K562 (cell line): Measurements from ENCODE around the gene PIK3R2. TPM values are rescaled to one million over a fixed set of nuclear protein-coding genes. Genes with fewer than 3 reads are reported as not detected.

ENCODE experiments used
- ATAC-seq: fragments of 200-7000 bp; cut with Tn5 transposase; 3 replicates; pipeline ENCODE4 v1.9.1; 2020; ENCODE audit warnings: moderate library complexity
- BruUV-seq: library from RNA; stranded (reverse); fragments of 400-500 nt; replicated peaks from 2 replicates; lab custom pipeline; 2021; lab: Mats Ljungman, UMichigan
- CTCF ChIA-PET: fragments of 300-600 bp; formaldehyde crosslinking; extraction: SDS; loops from one replicate; lab custom pipeline; 2021; ENCODE audit warnings: low intra/inter-chr PET ratio; lab: Yijun Ruan, JAX
- POLR2A ChIA-PET: fragments of 300-600, 350-650 bp; sonication (Branson Sonifier 250); formaldehyde crosslinking; extraction: SDS; loops from one replicate; lab custom pipeline; 2021; ENCODE audit warnings: antibody characterized with exemption, inconsistent platforms; lab: Yijun Ruan, JAX
- DNase-seq, 4 experiments: peaks; one replicate each; pipeline versions ENCODE4 v3.0.0 to v3.0.0-alpha.2; 2011 to 2018; ENCODE audit warnings: low spot score in 3 of 4, mixed read lengths in 3 of 4; ENCODE audit errors: extremely low read depth in 1 of 4
- FAIRE-seq: peaks from 2 replicates; lab custom pipeline; 2011; peaks lifted over from hg19 to GRCh38; lab: Jason Lieb, UNC
- H2AFZ ChIP-seq: 2 replicates; pipeline ENCODE4 v1.6.0; 2011; ENCODE audit warnings: low read depth, low read length, control low read depth, inconsistent platforms
- H3K27ac ChIP-seq: fragments of 200-600 bp; 3 replicates; pipeline ENCODE4 v1.8.0; 2011; ENCODE audit warnings: low read depth, mild to moderate bottlenecking, control low read depth, inconsistent platforms, low read length, moderate library complexity, mixed read lengths; ENCODE audit errors: extremely low read depth
- H3K27me3 ChIP-seq, 2 experiments: fragments of 300-600 bp in 1 of 2; 2 replicates in 1 of 2; 3 replicates in 1 of 2; pipeline versions ENCODE4 v1.6.0 to v1.8.0; 2011; ENCODE audit warnings: inconsistent platforms in 2 of 2, low read length in 2 of 2, mild to moderate bottlenecking in 1 of 2, mixed read lengths in 1 of 2, moderate library complexity in 1 of 2; ENCODE audit not compliant: control insufficient read depth in 2 of 2, insufficient read depth in 2 of 2
- H3K36me3 ChIP-seq: fragments of 300-600 bp; 3 replicates; pipeline ENCODE4 v1.8.0; 2011; ENCODE audit warnings: mild to moderate bottlenecking, low read length, inconsistent platforms; ENCODE audit not compliant: control insufficient read depth, insufficient read depth
- H3K4me1 ChIP-seq, 2 experiments: fragments of 200-600 bp in 1 of 2; replicated peaks in 1 of 2; 2 replicates in 1 of 2; 3 replicates in 1 of 2; pipeline versions ENCODE4 v1.5.1 to v1.8.0; 2011; ENCODE audit warnings: inconsistent platforms in 2 of 2, low read length in 2 of 2, mild to moderate bottlenecking in 1 of 2, mixed read lengths in 1 of 2, moderate library complexity in 1 of 2; ENCODE audit not compliant: control insufficient read depth in 2 of 2, insufficient read depth in 2 of 2
- H3K4me2 ChIP-seq: 2 replicates; pipeline ENCODE4 v1.6.1; 2011; ENCODE audit warnings: low read length, control low read depth, inconsistent platforms, mixed read lengths; ENCODE audit not compliant: insufficient read depth
- H3K4me3 ChIP-seq: fragments of 200-600 bp; sonication (generic), shearing (Covaris generic); 2 replicates; pipeline ENCODE4 v1.5.1; 2016; ENCODE audit warnings: control low read depth, inconsistent platforms
- H3K79me2 ChIP-seq: fragments of 200-600 bp; 3 replicates; pipeline ENCODE4 v1.8.0; 2011; ENCODE audit warnings: low read length, inconsistent platforms; ENCODE audit not compliant: control insufficient read depth, insufficient read depth
- H3K9ac ChIP-seq, 2 experiments: 2 replicates each; pipeline versions ENCODE4 v1.6.0 to v1.6.1; 2011; ENCODE audit warnings: low read depth in 2 of 2, low read length in 2 of 2, control low read depth in 1 of 2, inconsistent platforms in 1 of 2, mild to moderate bottlenecking in 1 of 2, mixed read lengths in 1 of 2; ENCODE audit not compliant: insufficient read depth in 1 of 2
- H3K9me1 ChIP-seq: one replicate; pipeline ENCODE4 v1.6.0; 2011; ENCODE audit warnings: inconsistent platforms, mild to moderate bottlenecking, low read length, moderate library complexity; ENCODE audit not compliant: control insufficient read depth, insufficient read depth
- H3K9me3 ChIP-seq: replicated peaks from 2 replicates; pipeline ENCODE4 v1.5.1; 2011; ENCODE audit warnings: low read depth, low read length, inconsistent platforms; ENCODE audit not compliant: control insufficient read depth, insufficient read depth
- H4K20me1 ChIP-seq: replicated peaks from 2 replicates; pipeline ENCODE4 v1.6.1; 2011; ENCODE audit warnings: low read length, inconsistent platforms, mixed read lengths; ENCODE audit not compliant: control insufficient read depth, insufficient read depth
- FOXJ3 ChIP-seq: sonication (generic); formaldehyde crosslinking; IDR thresholded peaks from 2 replicates; pipeline ENCODE4 v1.4.0; 2020; ENCODE audit warnings: mild to moderate bottlenecking, missing genetic modification reagents
- JUN ChIP-seq, 2 experiments: sonication (generic) in 1 of 2; formaldehyde crosslinking in 1 of 2; IDR thresholded peaks; 2 replicates each; pipeline versions ENCODE4 v1.6.1 to v1.8.0; 2012 to 2022; ENCODE audit warnings: borderline replicate concordance in 2 of 2, mild to moderate bottlenecking in 2 of 2, improper control_type of control experiment in 1 of 2, low read depth in 1 of 2, low read length in 1 of 2, missing genetic modification reagents in 1 of 2
- TEAD2 ChIP-seq: fragments of 450-650 bp; IDR thresholded peaks from 2 replicates; pipeline ENCODE4 v1.6.1; 2016; ENCODE audit warnings: missing genetic modification characterization, control low read depth, missing compliant biosample characterization
- ZBTB33 ChIP-seq: sonication (generic); formaldehyde crosslinking; IDR thresholded peaks from 2 replicates; pipeline ENCODE4 v1.8.1; 2023; ENCODE audit warnings: mild to moderate bottlenecking, missing genetic modification reagents
- ZKSCAN1 ChIP-seq: fragments of 150-350 bp; IDR thresholded peaks from 2 replicates; pipeline ENCODE4 v1.6.1; 2016; ENCODE audit warnings: low read depth, low read length
- WGBS: fragments of 100-300 bp; shearing (Covaris generic); methylation state at CpG from one replicate; pipeline ENCODE4 v1.1.6; 2016; ENCODE audit warnings: low coverage, mixed read lengths; ENCODE audit not compliant: insufficient coverage; ENCODE audit errors: missing lambda C conversion rate; 5-methylcytosine and 5-hydroxymethylcytosine counted together
- in situ Hi-C: fragments of 300-500 bp; cut with MboI; formaldehyde crosslinking; loops from 4 replicates; pipeline ENCODE4 v1.15.0; 2018; ENCODE audit warnings: inconsistent platforms, mixed read lengths
- intact Hi-C: fragments of 100-400 bp; cut with micrococcal nuclease; formaldehyde crosslinking; loops from 2 replicates; pipeline ENCODE4 v1.14.2; 2022
- polyA plus RNA-seq, 8 experiments: library from polyadenylated mRNA; depleted of rRNA in 4 of 8; stranded (reverse) in 5 of 8; unstranded in 3 of 8; fragments of >200 nt; fragmentation: Nextera tagmentation in 2 of 8; fragmentation: Illumina TruSeq in 1 of 8; extraction: Ambion mirVana in 2 of 8; extraction: Trizol in 1 of 8; gene quantifications; 2 replicates each; pipeline versions ENCODE4 v1.2.1 to v1.2.3, GENCODE V29; 2011 to 2014; ENCODE audit warnings: inconsistent platforms in 1 of 8, missing spikeins in 1 of 8
- total RNA-seq, 7 experiments: library from RNA; depleted of rRNA in 6 of 7; stranded (reverse); fragments of >200 nt in 6 of 7; fragmentation: Illumina TruSeq in 2 of 7; extraction: Trizol in 2 of 7; gene quantifications; 2 replicates each; pipeline versions ENCODE4 v1.2.1 to v1.2.3, GENCODE V29; 2011 to 2021; ENCODE audit warnings: low replicate concordance in 1 of 7

PIK3R2 gene
- total and polyA plus RNA-seq, 9 of the 15 experiments (the other 6 are each of a cell fraction or from before 2014, with no cell fraction given): 0.39 to 37.9 (median 5.3) TPM

DNA sequence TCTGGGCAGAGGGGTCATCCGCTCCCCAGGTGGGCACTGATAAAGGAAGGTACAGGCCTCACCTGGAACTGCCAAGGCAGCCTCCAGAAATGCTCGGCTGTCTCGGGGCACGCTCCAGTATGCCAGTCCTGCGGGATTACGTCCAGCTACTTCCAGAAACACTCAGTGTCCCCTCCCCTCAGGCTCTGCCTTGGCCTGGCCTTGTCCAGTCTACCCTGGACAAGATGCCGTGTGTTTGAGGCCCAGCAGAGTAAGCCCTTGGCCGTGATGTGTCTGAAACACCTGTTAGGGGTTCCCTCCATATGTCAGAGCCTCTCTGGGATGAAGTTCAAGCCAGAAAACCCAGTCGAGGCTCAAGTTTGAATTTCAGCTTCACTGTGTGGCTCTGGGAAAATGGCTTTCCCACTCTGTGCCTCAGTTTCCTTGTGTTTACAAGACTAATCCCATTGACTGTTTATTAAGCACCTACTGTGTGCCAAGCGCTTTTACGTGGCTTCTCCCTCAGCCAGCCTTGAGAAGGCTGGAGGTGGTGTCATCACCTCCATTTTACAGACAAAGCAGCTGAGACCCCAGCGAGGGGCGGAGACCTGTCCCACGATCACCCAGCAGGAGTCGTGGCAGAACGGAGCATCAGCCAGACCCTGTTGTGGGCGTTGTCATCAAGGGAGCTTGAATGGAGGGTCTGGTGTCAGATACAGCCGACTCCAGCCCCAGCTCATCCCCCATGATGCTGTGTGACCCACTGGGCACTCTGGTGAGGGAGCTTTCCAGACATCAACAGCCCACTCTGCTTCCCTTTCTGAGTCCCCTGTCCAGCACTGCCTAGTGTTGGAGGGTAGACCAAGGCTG is 2.0 kb upstream of the PIK3R2 start:
- no peak for ATAC-seq
- in situ Hi-C loops (no loop called here), intact Hi-C loops (loop anchor here (10.0 kb wide), 2 partner anchors 86 to 206 kb away; no protein-coding TSS in a partner anchor)
- Histone ChIP-seq H4K20me1 (0 out of 2 replicates have a peak, but pooled peaks cover 7% of the 10 kb centered on the region), H3K79me2 (peaks cover 26% of the 10 kb centered on the region), H3K9me1 (no peaks in the 10 kb centered on the region), H3K9ac (peak overlapping the region; percentile 88 to 93; a peak in 3 of 4 replicates), H2AFZ (no peak overlapping the region), H3K4me1 (peaks cover 16 to 50% of the 10 kb centered on the region in 2 experiments), H3K4me2 (peak overlapping the region; percentile 83; the same call in 1 of the 2 replicates), H3K9me3 (no peaks in the 10 kb centered on the region), H3K4me3 (no peak overlapping the region), H3K27me3 (no peaks in the 10 kb centered on the region), H3K36me3 (peaks cover 27% of the 10 kb centered on the region; the same call in 2 of the 3 replicates), H3K27ac (no peak overlapping the region; the same call in 2 of the 3 replicates)
- no TSS peak for BruUV-seq
- no peak for DNase-seq
- POLR2A ChIA-PET: interaction anchor here (0.5 to 1.8 kb wide), 10 partner anchors 9 to 239 kb away, joined by 3 to 9 read pairs (median 4); no protein-coding TSS in a partner anchor
- TF ChIP-seq ZBTB33 (CRISPR knock-in tag): 0 out of 2 replicates have a peak, but pooled peaks have one; percentile 12
- no peak for TF ChIP-seq JUN (IDR thresholded peaks at IDR 0.05; ENCODE audit: borderline replicate concordance, low read depth, low read length)
- peak; percentile 26; the same call in 1 of the 2 replicates for TF ChIP-seq JUN (CRISPR knock-in tag; IDR thresholded peaks at IDR 0.05; ENCODE audit: borderline replicate concordance)
- no peak for TF ChIP-seq FOXJ3 (CRISPR knock-in tag)
- TF ChIP-seq ZKSCAN1: peak; percentile 83
- TF ChIP-seq TEAD2 (tag): no peak
- 81% methylated on average over 18 of the region's 18 CpGs for WGBS
- peak; percentile 79 for FAIRE-seq
- CTCF ChIA-PET: no interaction called here
